IPS-18a (cell line): ENCODE results near the gene NFATC1.
"Not testable (repeated sequence)": the region's sequence is repeated elsewhere in the genome, so short reads cannot be mapped to it uniquely, and the experiment has no call there.

ENCODE experiments used
- H3K27ac ChIP-seq: one replicate; pipeline ENCODE4 v1.5.1; 2013; ENCODE audit warnings: low read length
- H3K27me3 ChIP-seq: one replicate; pipeline ENCODE4 v1.6.1; 2013; ENCODE audit warnings: mild to moderate bottlenecking, low read length; ENCODE audit not compliant: control insufficient read depth, insufficient read depth
- H3K36me3 ChIP-seq: one replicate; pipeline ENCODE4 v1.6.1; 2013; ENCODE audit warnings: low read depth, low read length; ENCODE audit not compliant: control insufficient read depth
- H3K4me1 ChIP-seq: one replicate; pipeline ENCODE4 v1.6.1; 2013; ENCODE audit warnings: low read depth, low read length; ENCODE audit not compliant: control insufficient read depth
- H3K4me3 ChIP-seq: one replicate; pipeline ENCODE4 v1.5.1; 2013; ENCODE audit warnings: low read length
- H3K9ac ChIP-seq: one replicate; pipeline ENCODE4 v1.6.1; 2013; ENCODE audit warnings: mild to moderate bottlenecking, low read length, moderate library complexity
- H3K9me3 ChIP-seq: one replicate; pipeline ENCODE4 v1.6.1; 2013; ENCODE audit warnings: low read depth, low read length; ENCODE audit not compliant: control insufficient read depth

The NFATC1 gene

GRCh38 chr18:79366177-79367094, 29.3 kb upstream of the NFATC1 start:
- H3K4me1 ChIP-seq, result peaks cover 2% of the 10 kb centered on the region
- H3K4me3 ChIP-seq, result no peak overlapping the region
- no peak overlapping the region for H3K27ac ChIP-seq
- H3K27me3 ChIP-seq, result no peaks in the 10 kb centered on the region
- H3K9ac ChIP-seq, result no peak overlapping the region
- H3K36me3 ChIP-seq, result peaks cover 10% of the 10 kb centered on the region
- H3K9me3 ChIP-seq, result no peaks in the 10 kb centered on the region

DNA sequence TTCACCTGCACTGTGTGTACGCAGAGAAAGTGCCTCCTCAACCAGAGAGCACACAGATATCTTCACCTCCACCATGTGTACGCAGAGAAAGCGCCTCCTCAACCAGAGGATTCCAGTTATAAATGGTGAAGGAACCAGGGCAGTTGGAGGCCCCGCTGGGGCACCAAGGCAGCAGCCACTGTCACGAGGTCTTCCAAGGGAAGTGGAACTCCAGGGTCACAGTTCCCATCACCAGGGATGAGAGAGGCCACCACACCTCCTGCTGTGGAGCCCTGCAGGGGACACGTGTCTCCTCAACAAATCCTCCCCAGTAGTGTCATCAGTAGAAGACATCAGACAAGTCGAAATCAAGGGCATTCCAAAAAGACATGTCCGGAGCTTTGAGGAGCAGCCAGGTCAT, 28.2 kb upstream of the NFATC1 start:
- Histone ChIP-seq H3K36me3 (peaks cover 6% of the 10 kb centered on the region), H3K4me3 (no peak overlapping the region), H3K4me1 (no peaks in the 10 kb centered on the region), H3K27ac (no peak overlapping the region), H3K9me3 (no peaks in the 10 kb centered on the region), H3K27me3 (no peaks in the 10 kb centered on the region), H3K9ac (no peak overlapping the region)

- Histone ChIP-seq H3K9me3 (no peaks in the 10 kb centered on the region), H3K27me3 (no peaks in the 10 kb centered on the region), H3K4me1 (no peaks in the 10 kb centered on the region), H3K36me3 (peaks cover 4% of the 10 kb centered on the region), H3K4me3 (no peak overlapping the region), H3K9ac (no peak overlapping the region), H3K27ac (no peak overlapping the region)
Observed at GRCh38 chr18:79367989-79368388, 27.7 kb upstream of the NFATC1 start.

DNA sequence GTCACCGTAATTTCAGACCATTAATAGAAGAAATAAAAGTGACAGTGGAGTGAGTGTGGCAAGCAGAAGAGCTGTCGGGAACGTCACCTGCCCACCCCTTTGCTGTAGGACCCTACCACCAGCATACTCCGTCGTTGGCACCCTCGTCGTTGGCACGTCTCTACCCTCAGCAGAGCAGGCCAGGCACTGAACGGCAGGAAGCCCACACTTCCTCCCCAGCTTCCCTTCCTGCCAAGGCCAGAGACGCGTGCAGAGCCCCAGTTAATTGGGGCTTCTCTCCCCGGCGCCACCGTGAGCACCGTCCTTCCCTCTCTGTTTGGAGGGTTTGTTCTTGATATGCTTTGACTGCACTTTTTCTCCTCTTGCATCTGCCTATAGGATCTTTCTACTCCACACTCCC, 27.0 kb upstream of the NFATC1 start:
- H3K27ac ChIP-seq, result no peak overlapping the region
- no peaks in the 10 kb centered on the region for H3K4me1 ChIP-seq
- no peaks in the 10 kb centered on the region for H3K9me3 ChIP-seq
- no peaks in the 10 kb centered on the region for H3K36me3 ChIP-seq
- H3K27me3 ChIP-seq, result no peaks in the 10 kb centered on the region
- no peak overlapping the region for H3K4me3 ChIP-seq
- no peak overlapping the region for H3K9ac ChIP-seq

DNA sequence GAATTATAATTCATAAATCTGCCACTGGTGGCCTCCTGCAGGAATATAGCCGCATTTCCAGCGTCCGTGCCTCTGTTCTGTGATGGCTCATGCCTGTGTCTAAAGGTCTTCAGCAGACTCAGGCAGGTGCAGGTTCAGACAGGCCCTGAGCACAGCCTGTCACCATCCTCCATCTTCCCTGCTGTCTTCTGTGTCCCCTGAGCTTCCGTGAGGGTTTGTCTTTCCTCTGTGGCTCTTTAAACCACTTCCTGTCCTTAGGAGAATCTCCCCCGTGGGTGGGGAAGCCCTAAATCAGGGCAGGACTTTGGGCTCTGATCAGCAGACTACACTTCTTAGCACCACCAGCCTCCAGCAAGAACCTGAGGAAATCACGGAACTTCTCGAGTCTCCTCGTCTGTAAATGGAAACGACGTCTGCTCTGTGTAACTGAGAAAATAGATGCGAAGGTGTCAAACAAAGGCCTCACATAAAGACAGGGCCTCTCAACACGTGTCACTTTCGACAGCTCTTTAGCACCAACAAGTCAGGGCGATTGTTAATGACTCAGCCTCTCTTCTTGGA, 24.1 kb upstream of the NFATC1 start:
- Histone ChIP-seq H3K9me3 (no peaks in the 10 kb centered on the region), H3K4me3 (no peak overlapping the region), H3K27ac (no peak overlapping the region), H3K27me3 (no peaks in the 10 kb centered on the region), H3K9ac (no peak overlapping the region), H3K36me3 (no peaks in the 10 kb centered on the region), H3K4me1 (no peaks in the 10 kb centered on the region)

GRCh38 chr18:79372461-79372860, 23.3 kb upstream of the NFATC1 start:
- Histone ChIP-seq H3K9ac (no peak overlapping the region), H3K36me3 (no peaks in the 10 kb centered on the region), H3K4me1 (no peaks in the 10 kb centered on the region), H3K27ac (no peak overlapping the region), H3K4me3 (no peak overlapping the region), H3K9me3 (no peaks in the 10 kb centered on the region), H3K27me3 (no peaks in the 10 kb centered on the region)

DNA sequence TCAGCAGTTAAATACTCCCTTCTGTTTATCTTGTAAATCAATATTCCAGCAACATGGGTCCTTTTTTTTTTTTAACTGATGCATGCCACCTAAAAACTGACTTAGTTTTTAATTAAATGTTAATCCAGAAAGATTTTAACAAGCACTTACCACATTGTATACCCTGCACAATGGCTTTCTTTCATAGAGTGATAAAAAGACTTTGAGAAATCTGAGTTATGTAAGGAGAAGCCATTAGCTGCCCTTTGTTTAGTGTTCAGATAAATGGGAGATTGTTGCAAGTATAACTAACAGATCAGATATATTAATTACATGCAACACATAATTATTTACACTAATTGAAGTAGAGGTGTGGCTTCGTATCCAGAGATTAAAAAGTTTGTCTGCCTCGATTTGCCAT, 22.7 kb upstream of the NFATC1 start:
- Histone ChIP-seq H3K4me3 (no peak overlapping the region), H3K9ac (no peak overlapping the region), H3K27ac (no peak overlapping the region), H3K9me3 (no peaks in the 10 kb centered on the region), H3K36me3 (no peaks in the 10 kb centered on the region), H3K4me1 (no peaks in the 10 kb centered on the region), H3K27me3 (no peaks in the 10 kb centered on the region)

GRCh38 chr18:79373736-79374135, 22.0 kb upstream of the NFATC1 start:
- Histone ChIP-seq H3K27ac (no peak overlapping the region), H3K9me3 (no peaks in the 10 kb centered on the region), H3K4me1 (no peaks in the 10 kb centered on the region), H3K9ac (no peak overlapping the region), H3K4me3 (no peak overlapping the region), H3K27me3 (no peaks in the 10 kb centered on the region), H3K36me3 (no peaks in the 10 kb centered on the region)

- Histone ChIP-seq H3K9ac (no peak overlapping the region), H3K9me3 (no peaks in the 10 kb centered on the region), H3K27me3 (no peaks in the 10 kb centered on the region), H3K4me3 (no peak overlapping the region), H3K36me3 (no peaks in the 10 kb centered on the region), H3K4me1 (no peaks in the 10 kb centered on the region), H3K27ac (no peak overlapping the region)
Observed at GRCh38 chr18:79374408-79375171, 21.1 kb upstream of the NFATC1 start.

- Histone ChIP-seq H3K27ac (no peak overlapping the region), H3K9ac (no peak overlapping the region), H3K9me3 (no peaks in the 10 kb centered on the region), H3K27me3 (no peaks in the 10 kb centered on the region), H3K36me3 (no peaks in the 10 kb centered on the region), H3K4me1 (no peaks in the 10 kb centered on the region), H3K4me3 (no peak overlapping the region)
Observed at GRCh38 chr18:79375441-79376154, 20.1 kb upstream of the NFATC1 start.

DNA sequence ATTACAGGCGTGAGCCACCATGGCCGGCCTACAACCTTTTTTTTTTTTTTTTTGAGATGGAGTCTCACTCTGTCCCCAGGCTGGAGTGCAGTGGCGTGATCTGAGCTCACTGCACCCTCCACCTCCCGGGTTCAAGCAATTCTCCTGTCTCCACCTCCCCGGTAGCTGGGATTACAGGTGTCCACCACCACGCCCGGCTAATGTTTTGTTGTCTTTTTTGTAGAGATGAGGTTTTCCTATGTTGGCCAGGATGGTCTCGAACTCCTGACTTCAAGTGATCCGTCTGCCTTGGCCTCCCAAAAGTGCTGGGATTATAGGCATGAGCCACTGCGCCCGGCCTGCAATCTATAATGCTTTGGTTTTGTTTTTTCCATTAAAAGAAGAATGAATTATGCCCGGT, 19.1 kb upstream of the NFATC1 start:
- not testable (repeated sequence) for H3K27ac ChIP-seq

More for the DNA sequence above, 19.1 kb upstream of the NFATC1 start:
- H3K36me3 ChIP-seq, H3K4me3 ChIP-seq, H3K9ac ChIP-seq, H3K9me3 ChIP-seq, H3K27me3 ChIP-seq, H3K4me1 ChIP-seq: not testable (repeated sequence)
